Measurements from ENCODE around the gene PELI2. TPM values are rescaled to one million over a fixed set of nuclear protein-coding genes. Genes with fewer than 3 reads are reported as not detected.

Gene PELI2
- total RNA-seq, 1 experiment from 2014 or later, result 0.84 TPM

- peak; percentile 68 for DNase-seq (ENCODE audit: low read depth)
Measured at GRCh38 chr14:56172571-56172971, 54.4 kb downstream of the PELI2 start.

GRCh38 chr14:56173365-56173922 is 55.2 kb downstream of the PELI2 start:
- peak; percentile 26 for DNase-seq (ENCODE audit: low read depth)

- DNase-seq (ENCODE audit: low read depth), result no peak
Measured at GRCh38 chr14:56175773-56176172, 57.6 kb downstream of the PELI2 start.

GRCh38 chr14:56176530-56176929 is 58.3 kb downstream of the PELI2 start:
- DNase-seq (ENCODE audit: low read depth), result no peak

- no peak for DNase-seq (ENCODE audit: low read depth)
Measured at GRCh38 chr14:56177036-56177435, 58.8 kb downstream of the PELI2 start.

GRCh38 chr14:56180754-56181542 is 62.7 kb downstream of the PELI2 start:
- no peak for DNase-seq (ENCODE audit: low read depth)

- DNase-seq (ENCODE audit: low read depth), result no peak
Measured at GRCh38 chr14:56181681-56182085, 63.5 kb downstream of the PELI2 start.

- DNase-seq (ENCODE audit: low read depth), result no peak
Measured at GRCh38 chr14:56182410-56182809, 64.2 kb downstream of the PELI2 start.

- DNase-seq (ENCODE audit: low read depth), result no peak
Measured at GRCh38 chr14:56183631-56184157, 65.5 kb downstream of the PELI2 start.

- no peak for DNase-seq (ENCODE audit: low read depth)
Measured at GRCh38 chr14:56185992-56186391, 67.8 kb downstream of the PELI2 start.

- no peak for DNase-seq (ENCODE audit: low read depth)
Measured at GRCh38 chr14:56187736-56188135, 69.5 kb downstream of the PELI2 start.

GRCh38 chr14:56189307-56189706 is 71.1 kb downstream of the PELI2 start:
- peak; percentile 66 for DNase-seq (ENCODE audit: low read depth)

- DNase-seq (ENCODE audit: low read depth), result no peak
Measured at GRCh38 chr14:56193347-56193746, 75.1 kb downstream of the PELI2 start.

GRCh38 chr14:56194042-56194441 is 75.8 kb downstream of the PELI2 start:
- no peak for DNase-seq (ENCODE audit: low read depth)

- DNase-seq (ENCODE audit: low read depth), result no peak
Measured at GRCh38 chr14:56195223-56195622, 77.0 kb downstream of the PELI2 start.

GRCh38 chr14:56195704-56196103 is 77.5 kb downstream of the PELI2 start:
- peak; percentile 85 for DNase-seq (ENCODE audit: low read depth)

GRCh38 chr14:56196274-56196673 is 78.1 kb downstream of the PELI2 start:
- DNase-seq (ENCODE audit: low read depth), result peak; percentile 16

- no peak for DNase-seq (ENCODE audit: low read depth)
Measured at GRCh38 chr14:56197150-56197549, 78.9 kb downstream of the PELI2 start.

- no peak for DNase-seq (ENCODE audit: low read depth)
Measured at GRCh38 chr14:56198438-56198837, 80.2 kb downstream of the PELI2 start.

GRCh38 chr14:56199095-56199981 is 81.1 kb downstream of the PELI2 start:
- peak; percentile 93 for DNase-seq (ENCODE audit: low read depth)

GRCh38 chr14:56199982-56200577 is 81.9 kb downstream of the PELI2 start:
- no peak for DNase-seq (ENCODE audit: low read depth)

- DNase-seq (ENCODE audit: low read depth), result no peak
Measured at GRCh38 chr14:56202256-56202655, 84.0 kb downstream of the PELI2 start.
